ENCODE data around the gene SHISA8. TPM values are rescaled to one million over a fixed set of nuclear protein-coding genes. Genes with fewer than 3 reads are reported as not detected.

SHISA8 gene
- total and polyA plus RNA-seq, 2 of the 13 experiments (the other 11 are each of a cell fraction or from before 2014, with no cell fraction given), result not detected

DNA sequence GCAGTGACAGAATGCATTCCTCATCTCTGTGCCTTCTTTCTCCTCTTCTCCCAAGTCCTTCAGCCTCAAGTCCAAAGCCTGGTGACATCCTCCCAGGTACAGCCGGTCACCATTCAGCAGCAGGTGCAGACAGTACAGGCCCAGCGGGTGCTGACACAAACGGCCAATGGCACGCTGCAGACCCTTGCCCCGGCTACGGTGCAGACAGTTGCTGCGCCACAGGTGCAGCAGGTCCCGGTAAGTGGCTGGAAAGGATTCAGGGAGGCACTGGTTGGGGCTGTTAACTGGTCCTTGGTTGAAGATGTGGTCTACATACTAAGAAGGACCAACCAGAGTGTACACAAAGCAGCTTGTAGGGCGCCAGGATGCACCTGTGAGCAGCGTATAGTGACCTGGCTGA lies 46.3 kb downstream of the SHISA8 start:
- no peak overlapping the region for H3K27ac ChIP-seq (ENCODE audit: extremely low read length, insufficient read depth, low read length)
- peaks cover 19% of the 10 kb centered on the region for H4K20me1 ChIP-seq (ENCODE audit: insufficient read depth, low read length)
- FAIRE-seq (no peak), DNase-seq (ENCODE audit: low spot score) (no peak), ATAC-seq (no peak)
- H3K9me3 ChIP-seq (ENCODE audit: low read length), result no peaks in the 10 kb centered on the region
- H3K4me2 ChIP-seq (ENCODE audit: low read depth, low read length), result no peak overlapping the region
- over 99% methylated on average over 10 of the region's 10 CpGs for WGBS (ENCODE audit: low lambda C conversion rate)
- H3K27me3 ChIP-seq (ENCODE audit: control insufficient read depth in 1 of 2, insufficient read depth in 2 of 2, low read length in 2 of 2), result no peaks in the 10 kb centered on the region
- TF ChIP-seq ZNF264 (CRISPR knock-in tag; IDR thresholded peaks at IDR 0.05) (no peak), RBM22 (optimal IDR thresholded peaks at IDR 0.05; ENCODE audit: low read length) (peak; percentile 87)
- ChIA-PET POLR2A (no interaction called here), CTCF (ENCODE audit: low intra/inter-chr PET ratio, low total read pairs) (no interaction called here)
- in situ Hi-C loops (cut with HindIII; ENCODE audit: extremely low pct_ligation_motif_present, low pct_unique_long_range_greater_than_20kb), result no loop called here
- H3K4me1 ChIP-seq (ENCODE audit: insufficient read depth, low read length), result 0 out of 2 replicates have a peak, but pooled peaks cover under 1% of the 10 kb centered on the region
- no TSS peak for BruUV-seq (replicated peaks)
- no peak overlapping the region for H3K4me3 ChIP-seq (replicated peaks in 1 of 3; ENCODE audit: insufficient read depth in 1 of 3, low read depth in 2 of 3, low read length in 3 of 3)
- peaks cover 21% of the 10 kb centered on the region for H3K79me2 ChIP-seq (ENCODE audit: insufficient read depth, low read length)
- H2AFZ ChIP-seq (ENCODE audit: low read length), result no peak overlapping the region
- intact Hi-C loops (cut with micrococcal nuclease; ENCODE audit: unreplicated experiment), result no loop called here
- H3K36me3 ChIP-seq (replicated peaks in 1 of 2; ENCODE audit: control insufficient read depth in 1 of 2, insufficient read depth in 2 of 2, low read length in 2 of 2), result peaks cover 29 to 74% of the 10 kb centered on the region in 2 experiments
- H3K9ac ChIP-seq (ENCODE audit: insufficient read depth, low read depth, low read length), result no peak overlapping the region

GRCh38 chr22:41863472-41863871 lies 51.4 kb downstream of the SHISA8 start:
- H2AFZ ChIP-seq (ENCODE audit: low read length), result no peak overlapping the region
- no peak for DNase-seq (ENCODE audit: low spot score)
- 95% methylated on average over 2 of the region's 2 CpGs for WGBS (ENCODE audit: low lambda C conversion rate)
- no peaks in the 10 kb centered on the region for H3K27me3 ChIP-seq (ENCODE audit: control insufficient read depth in 1 of 2, insufficient read depth in 2 of 2, low read length in 2 of 2)
- peak overlapping the region; percentile 13 for H3K27ac ChIP-seq (ENCODE audit: extremely low read length, insufficient read depth, low read length)
- peaks cover 68% of the 10 kb centered on the region for H4K20me1 ChIP-seq (ENCODE audit: insufficient read depth, low read length)
- H3K9ac ChIP-seq (ENCODE audit: insufficient read depth, low read depth, low read length), result no peak overlapping the region
- no TSS peak for BruUV-seq (replicated peaks)
- H3K9me3 ChIP-seq (ENCODE audit: low read length), result no peaks in the 10 kb centered on the region
- peaks cover 64% of the 10 kb centered on the region for H3K79me2 ChIP-seq (ENCODE audit: insufficient read depth, low read length)
- H3K4me1 ChIP-seq (ENCODE audit: insufficient read depth, low read length), result peaks cover 47% of the 10 kb centered on the region
- CTCF ChIA-PET (ENCODE audit: low intra/inter-chr PET ratio, low total read pairs), result no interaction called here
- in situ Hi-C loops (cut with HindIII; ENCODE audit: extremely low pct_ligation_motif_present, low pct_unique_long_range_greater_than_20kb) (no loop called here), intact Hi-C loops (cut with micrococcal nuclease; ENCODE audit: unreplicated experiment) (no loop called here)
- POLR2A ChIA-PET, result interaction anchor here (0.6 to 1.8 kb wide), 3 partner anchors 31 to 144 kb away, joined by 3 to 6 read pairs (median 3); partner anchors contain the start of genes CCDC134 and SREBF2
- no peak for FAIRE-seq
- ATAC-seq, result no peak
- no peak overlapping the region for H3K4me2 ChIP-seq (ENCODE audit: low read depth, low read length)
- H3K36me3 ChIP-seq (replicated peaks in 1 of 2; ENCODE audit: control insufficient read depth in 1 of 2, insufficient read depth in 2 of 2, low read length in 2 of 2), result peaks cover 16 to 41% of the 10 kb centered on the region in 2 experiments
- H3K4me3 ChIP-seq (replicated peaks in 1 of 3; ENCODE audit: insufficient read depth in 1 of 3, low read depth in 2 of 3, low read length in 3 of 3), result no peak overlapping the region
- TF ChIP-seq NFE2L2 (IDR thresholded peaks at IDR 0.05; ENCODE audit: low read length) (no peak), ZBTB21 (CRISPR knock-in tag; IDR thresholded peaks at IDR 0.05) (no peak), ZFX (CRISPR knock-in tag; IDR thresholded peaks at IDR 0.05; ENCODE audit: low read depth) (no peak), ISL2 (CRISPR knock-in tag; IDR thresholded peaks at IDR 0.05) (no peak), ZNF646 (CRISPR knock-in tag; IDR thresholded peaks at IDR 0.05) (no peak), PCBP1 (IDR thresholded peaks at IDR 0.05; ENCODE audit: borderline replicate concordance, low read depth, low read length) (no peak), NCOA2 (CRISPR knock-in tag; IDR thresholded peaks at IDR 0.05) (no peak), ZNF160 (CRISPR knock-in tag; IDR thresholded peaks at IDR 0.05) (no peak), ZNF3 (CRISPR knock-in tag; IDR thresholded peaks at IDR 0.05) (no peak), PHF5A (CRISPR knock-in tag; IDR thresholded peaks at IDR 0.05; ENCODE audit: low read depth, unreplicated experiment) (no peak), MLX (CRISPR knock-in tag; IDR thresholded peaks at IDR 0.05) (no peak), ZNF75D (CRISPR knock-in tag; IDR thresholded peaks at IDR 0.05; ENCODE audit: borderline replicate concordance) (no peak)

Data from HepG2 (cell line).